GM18909 (cell line): ENCODE results near the gene DIPK1B.
"Not testable (repeated sequence)": the region's sequence is repeated elsewhere in the genome, so short reads cannot be mapped to it uniquely, and the experiment has no call there.

Experiments
- ATAC-seq: cut with Tn5 transposase; IDR thresholded peaks from one replicate; pipeline ENCODE4 v1.9.1; 2021; ENCODE audit warnings: mild to moderate bottlenecking; ENCODE audit not compliant: unreplicated experiment, poor library complexity

DIPK1B gene

DNA sequence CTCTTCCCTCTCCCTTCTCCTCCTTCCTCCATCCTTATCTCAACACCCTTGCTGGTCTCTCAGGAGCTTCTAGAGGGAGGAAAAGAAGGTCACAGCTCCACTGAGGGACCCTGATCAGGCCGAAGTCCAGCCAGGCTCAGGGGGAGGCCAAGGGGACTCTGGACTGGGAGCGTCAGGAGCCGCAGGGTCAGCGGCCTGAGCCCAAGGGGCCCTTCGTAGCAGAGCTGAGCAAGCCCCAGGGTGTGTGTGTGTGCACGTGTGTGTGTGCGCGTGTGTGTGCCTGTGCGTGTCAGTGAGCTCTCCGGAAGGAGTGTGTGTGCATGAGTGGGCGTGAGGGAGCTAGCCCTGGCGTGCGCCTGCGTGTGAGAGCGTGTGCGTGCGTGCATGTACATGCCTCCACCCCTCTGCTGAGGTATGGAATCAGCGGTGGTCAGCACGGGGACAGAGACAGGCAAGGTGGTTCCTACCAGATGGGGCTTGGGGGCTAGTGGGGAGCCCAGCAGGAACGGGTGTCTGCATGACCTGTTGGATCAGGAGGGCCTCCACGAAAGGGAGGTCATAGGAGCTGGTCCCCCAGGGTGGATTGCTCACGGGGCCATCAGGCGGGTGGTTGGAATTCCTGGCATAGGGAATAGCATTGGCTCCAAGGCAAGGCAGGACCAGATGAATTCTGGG lies 15.1 kb upstream of the DIPK1B start:
- no peak for ATAC-seq

DNA sequence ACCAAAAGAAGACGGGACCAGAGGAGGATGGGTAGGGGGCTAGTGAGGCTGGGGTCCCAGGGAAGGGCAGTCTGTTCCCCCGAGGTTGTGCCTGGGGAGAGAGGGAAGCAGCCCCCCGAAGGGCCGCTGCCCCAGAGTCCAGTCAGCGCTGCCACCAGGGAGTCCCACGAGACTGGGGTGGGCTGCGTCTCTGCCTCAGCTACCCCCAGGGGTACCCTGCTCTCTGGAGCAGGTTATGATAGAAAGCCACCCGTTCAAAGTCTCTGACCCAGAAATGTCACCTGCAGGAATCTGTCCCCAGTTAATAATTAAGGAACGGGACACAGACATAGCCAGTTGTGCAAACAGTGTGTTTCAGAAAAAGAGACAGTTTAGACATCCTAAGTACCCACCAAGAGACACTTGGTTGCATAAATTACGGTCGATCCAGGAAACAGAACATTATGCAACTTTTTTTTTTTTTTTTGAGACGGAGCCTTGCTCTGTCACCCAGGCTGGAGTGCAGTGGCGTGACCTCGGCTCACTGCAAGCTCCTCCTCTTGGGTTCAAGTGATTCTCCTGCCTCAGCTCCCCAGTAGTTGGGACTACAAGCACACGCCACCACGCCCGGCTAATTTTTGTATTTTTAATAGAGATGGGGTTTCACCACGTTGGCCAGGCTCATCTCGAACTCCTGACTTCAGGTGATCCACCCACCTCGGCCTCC lies 14.4 kb upstream of the DIPK1B start:
- no peak for ATAC-seq

DNA sequence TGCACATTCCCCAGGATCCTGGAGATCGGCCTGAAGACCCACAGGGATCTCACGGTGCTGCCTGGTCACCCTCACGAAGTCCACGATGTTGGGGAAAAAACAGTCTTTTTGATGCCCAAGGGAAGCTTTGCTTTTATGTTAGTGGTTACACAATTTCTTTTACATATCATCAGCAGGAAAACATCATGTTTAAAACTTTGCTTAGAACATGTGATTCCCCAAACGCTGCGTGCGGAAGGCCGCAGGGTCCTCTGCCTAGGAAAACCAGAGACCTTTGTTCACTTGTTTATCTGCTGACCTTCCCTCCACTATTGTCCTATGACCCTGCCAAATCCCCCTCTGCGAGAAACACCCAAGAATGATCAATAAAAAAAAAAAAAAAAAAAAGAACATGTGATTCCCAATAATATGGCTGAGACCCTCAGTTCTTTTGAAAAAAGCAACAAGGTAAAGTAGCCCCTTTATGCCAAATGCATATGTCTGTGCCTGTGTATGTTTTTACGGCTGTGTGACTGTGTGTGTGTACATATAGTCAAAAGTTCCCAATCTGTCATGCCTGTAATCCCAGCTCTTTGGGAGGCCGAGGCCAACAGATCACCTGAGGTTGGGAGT lies 13.6 kb upstream of the DIPK1B start:
- ATAC-seq: no peak

DNA sequence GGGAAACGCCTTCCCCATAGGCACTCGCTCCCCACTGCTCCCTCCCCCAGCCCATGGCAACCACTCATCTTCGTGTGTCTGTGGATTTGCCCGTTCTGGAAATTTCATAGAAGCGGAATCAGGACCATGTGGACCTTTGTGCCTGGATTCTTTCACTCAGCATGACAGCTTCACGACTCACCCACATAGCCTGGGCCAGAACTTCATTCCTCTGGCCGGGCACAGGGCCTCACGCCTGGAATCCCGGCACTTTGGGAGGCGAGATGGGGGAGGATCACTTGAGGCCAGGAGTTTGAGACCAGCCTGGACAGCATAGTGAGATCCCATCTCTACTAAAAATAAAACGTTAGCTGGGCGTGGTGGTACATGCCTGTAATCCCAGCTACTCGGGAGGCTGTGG lies 12.1 kb upstream of the DIPK1B start:
- no peak for ATAC-seq

DNA sequence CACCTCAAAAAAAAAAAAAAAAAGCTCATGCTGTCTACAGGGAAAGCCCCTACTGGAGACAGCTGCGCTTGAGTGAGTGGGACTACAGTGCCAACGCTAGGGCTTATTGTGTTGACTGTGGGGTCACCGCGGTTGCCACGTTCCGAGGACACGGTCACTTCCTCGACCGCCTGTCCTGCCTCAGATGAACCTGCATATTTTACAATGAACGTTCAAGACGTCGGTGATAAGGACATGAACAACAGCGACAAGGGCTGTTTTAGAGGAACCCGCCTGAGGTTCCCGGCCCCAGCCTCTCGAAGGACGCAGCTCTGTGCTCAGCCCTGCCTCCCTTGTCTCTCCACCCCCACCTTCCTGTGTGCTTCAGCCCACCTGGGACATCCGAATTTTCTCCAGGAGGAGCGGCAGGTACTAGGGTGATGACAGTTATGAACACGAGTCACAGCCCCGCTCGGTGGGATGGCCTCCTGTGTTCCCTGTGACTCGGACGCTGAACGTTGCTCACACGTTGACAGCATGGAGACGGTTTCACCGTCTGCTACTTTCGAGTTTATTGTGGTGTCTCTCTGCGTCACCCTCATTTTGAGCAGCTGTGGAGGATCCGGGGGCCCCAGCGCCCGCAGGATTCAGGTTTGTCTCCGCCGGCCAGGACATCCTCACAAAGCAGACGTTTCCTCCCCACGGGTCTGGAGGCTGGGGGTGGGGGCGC lies 11.3 kb upstream of the DIPK1B start:
- ATAC-seq: peak; percentile 60

GRCh38 chr9:136701668-136702053 lies 10.7 kb upstream of the DIPK1B start:
- ATAC-seq: no peak

- no peak for ATAC-seq
Measured at GRCh38 chr9:136703276-136703860, 9.0 kb upstream of the DIPK1B start.

- not testable (repeated sequence) for ATAC-seq
Measured at GRCh38 chr9:136704741-136705140, 7.6 kb upstream of the DIPK1B start.

DNA sequence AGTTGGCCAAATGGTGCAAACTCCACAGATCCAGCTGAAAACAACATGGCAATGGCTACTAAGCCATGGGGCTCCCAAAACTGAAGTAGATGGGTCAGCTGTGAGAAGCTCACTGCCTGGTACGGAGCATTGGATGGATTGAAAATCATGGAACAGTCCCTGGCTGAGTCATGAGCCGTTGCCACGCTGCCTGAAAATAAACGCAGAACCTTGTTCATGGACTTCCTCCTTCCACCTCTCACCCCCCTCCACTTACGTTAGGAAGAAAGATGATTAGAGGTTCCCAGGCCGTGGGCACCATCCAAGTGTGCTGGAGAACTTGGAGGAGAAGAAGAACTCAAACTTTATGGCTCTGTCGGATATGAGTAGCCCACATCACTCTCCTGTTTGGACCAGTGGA lies 6.8 kb upstream of the DIPK1B start:
- ATAC-seq: no peak

GRCh38 chr9:136707011-136707410 lies 5.4 kb upstream of the DIPK1B start:
- no peak for ATAC-seq

DNA sequence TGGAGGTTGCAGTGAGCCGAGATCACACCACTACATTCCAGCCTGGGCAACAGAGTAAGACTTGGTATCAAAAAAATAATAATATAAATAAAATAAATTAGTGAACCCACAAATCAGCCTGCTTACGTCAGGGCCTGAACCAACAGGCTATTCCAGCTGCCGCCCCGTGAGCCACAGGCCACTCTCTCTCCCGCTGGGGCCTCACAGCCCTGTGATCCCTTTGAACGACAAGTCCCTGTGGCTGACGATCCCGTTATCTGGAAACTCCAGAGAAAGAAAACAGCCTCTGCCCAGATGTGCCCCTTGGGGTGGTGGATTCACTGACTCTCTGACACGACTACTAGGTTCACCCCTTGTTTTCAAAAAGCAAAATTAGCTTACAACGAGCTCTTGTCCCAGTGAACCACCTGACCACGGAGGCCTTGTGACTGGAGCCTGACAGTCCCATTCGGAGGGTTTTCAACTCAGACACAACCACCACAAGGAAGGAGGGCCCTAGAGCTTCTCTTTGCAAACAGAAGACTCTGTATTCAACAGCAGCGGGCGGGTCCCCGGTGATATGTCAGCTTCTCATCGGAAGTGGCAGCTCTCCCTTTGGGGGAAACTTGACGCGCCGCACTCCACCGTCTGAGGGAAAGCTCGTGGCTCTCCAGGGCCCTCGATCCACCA lies 4.4 kb upstream of the DIPK1B start:
- no peak for ATAC-seq

- ATAC-seq: no peak
Measured at GRCh38 chr9:136709454-136710109, 2.8 kb upstream of the DIPK1B start.

GRCh38 chr9:136710543-136710942 lies 1.8 kb upstream of the DIPK1B start:
- no peak for ATAC-seq

DNA sequence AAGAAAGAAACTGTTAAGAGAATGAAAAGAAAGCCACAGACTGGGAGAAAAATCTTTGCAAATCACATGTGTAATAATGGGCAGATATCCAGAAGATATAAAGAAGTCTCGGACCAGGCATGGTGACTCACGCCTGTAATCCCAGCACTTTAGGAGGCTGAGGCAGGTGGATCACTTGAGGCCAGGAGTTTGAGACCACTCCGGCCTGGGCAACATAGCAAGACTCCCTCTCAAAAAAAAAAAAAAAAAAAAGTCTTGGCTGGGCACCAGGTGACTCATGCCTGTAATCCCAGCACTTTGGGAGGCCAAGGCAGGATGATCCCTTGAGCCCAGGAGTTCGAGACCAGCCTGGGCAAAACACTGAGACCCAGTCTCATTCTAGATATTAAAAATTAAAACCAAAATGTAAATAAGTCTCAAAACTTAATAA lies 1.1 kb upstream of the DIPK1B start:
- ATAC-seq: not testable (repeated sequence)

- ATAC-seq: no peak
Measured at GRCh38 chr9:136712690-136713544, 545 bp downstream of the DIPK1B start.

- ATAC-seq: no peak
Measured at GRCh38 chr9:136713550-136713949, 1.2 kb downstream of the DIPK1B start.

DNA sequence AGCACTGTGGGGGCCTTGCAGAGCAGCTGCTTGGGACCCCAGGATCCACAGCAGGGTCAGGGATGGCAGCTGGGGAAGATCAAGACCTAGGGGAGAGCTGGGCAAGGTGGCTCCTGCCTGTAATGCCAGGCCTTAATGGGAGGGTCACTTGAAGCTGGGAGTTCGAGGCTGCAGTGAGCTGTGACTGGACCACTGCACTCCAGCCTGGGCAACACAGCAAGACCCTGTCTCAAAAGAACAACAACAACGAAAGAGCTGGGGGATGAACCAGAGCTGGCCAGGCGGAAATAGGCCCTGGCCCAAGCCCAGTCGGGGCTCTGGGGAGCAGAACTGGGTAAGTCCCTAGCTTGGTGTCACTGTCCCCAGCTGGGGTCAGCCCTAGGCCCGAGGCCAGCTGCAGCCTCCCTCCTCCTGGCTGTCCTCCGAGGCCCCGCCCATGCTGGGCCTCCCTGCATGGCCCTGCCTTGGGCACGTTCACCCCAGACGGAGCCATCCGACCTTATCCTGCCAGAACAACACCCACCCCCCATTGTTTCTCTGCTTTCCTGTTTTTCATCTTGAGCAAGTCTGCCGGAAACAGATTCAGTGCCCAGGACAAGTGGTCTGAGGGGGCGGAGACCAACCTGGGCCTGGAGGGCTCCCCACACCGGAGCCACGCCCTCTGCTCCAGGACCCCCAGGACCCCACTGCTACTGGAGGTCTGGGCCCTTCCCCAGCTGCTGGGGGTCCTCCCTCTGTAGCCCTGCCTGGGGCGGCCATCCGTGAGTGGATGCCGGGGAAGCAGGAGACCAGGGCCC lies 1.9 kb downstream of the DIPK1B start:
- ATAC-seq: no peak

DNA sequence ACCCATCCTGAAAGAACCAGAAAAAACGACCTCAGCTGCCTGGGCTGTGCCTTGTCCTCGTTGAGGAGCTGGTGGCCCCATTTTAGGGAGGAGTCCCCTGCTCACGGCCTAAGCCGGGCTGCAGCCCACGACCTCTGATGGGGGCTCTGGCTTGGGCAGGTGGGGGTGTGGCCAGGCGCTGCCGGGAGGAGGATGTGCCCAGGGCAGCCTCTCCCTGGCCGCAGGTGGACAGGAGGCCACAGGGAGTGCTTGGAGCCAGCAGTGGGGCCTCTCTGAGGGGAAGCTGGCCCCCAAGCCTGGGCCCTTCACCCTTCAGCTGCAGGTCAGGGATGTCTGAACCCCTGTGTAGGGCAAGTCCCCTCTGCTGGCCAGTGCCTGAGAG lies 2.5 kb downstream of the DIPK1B start:
- no peak for ATAC-seq
